Endothelial cell of umbilical vein (primary cell): ENCODE results near the gene ARMC3. TPM values are rescaled to one million over a fixed set of nuclear protein-coding genes. Genes with fewer than 3 reads are reported as not detected.

Experiments
- BruUV-seq: library from RNA; stranded (reverse); fragments of 400-500 nt; replicated peaks from 2 replicates; lab custom pipeline; 2021; lab: Mats Ljungman, UMichigan
- CTCF ChIA-PET: fragments of 300-600, 350-600 bp; sonication (Branson Sonifier 250); formaldehyde crosslinking; loops from one replicate; lab custom pipeline; 2021; ENCODE audit warnings: antibody characterized with exemption, inconsistent platforms; lab: Charles Lee
- POLR2A ChIA-PET: fragments of 300-600, 350-600 bp; sonication (Branson Sonifier 250); formaldehyde crosslinking; loops from one replicate; lab custom pipeline; 2021; ENCODE audit warnings: antibody characterized with exemption, inconsistent platforms; lab: Charles Lee
- DNase-seq: peaks from one replicate; pipeline ENCODE4 v3.0.0-alpha.2; 2011; ENCODE audit warnings: low read depth, low spot score
- FAIRE-seq: peaks from 2 replicates; lab custom pipeline; 2011; peaks lifted over from hg19 to GRCh38; lab: Jason Lieb, UNC
- H2AFZ ChIP-seq: 2 replicates; pipeline ENCODE4 v1.6.0; 2012; ENCODE audit warnings: low read depth, low read length, control low read depth, inconsistent platforms
- H3K27ac ChIP-seq: 2 replicates; pipeline ENCODE4 v1.5.1; 2011; ENCODE audit warnings: low read depth, mild to moderate bottlenecking, control low read depth, low read length, moderate library complexity; ENCODE audit not compliant: insufficient read depth
- H3K27me3 ChIP-seq, 2 experiments: 2 replicates each; pipeline versions ENCODE4 v1.6.0 to v1.6.1; 2011; ENCODE audit warnings: low read length in 2 of 2, mixed read lengths in 1 of 2; ENCODE audit not compliant: control insufficient read depth in 2 of 2, insufficient read depth in 2 of 2
- H3K36me3 ChIP-seq, 2 experiments: 2 replicates in 1 of 2; 3 replicates in 1 of 2; pipeline ENCODE4 v1.5.1; 2011; ENCODE audit warnings: low read length in 2 of 2, mild to moderate bottlenecking in 1 of 2, moderate library complexity in 1 of 2; ENCODE audit not compliant: control insufficient read depth in 2 of 2, insufficient read depth in 2 of 2; ENCODE audit errors: extremely low read depth in 1 of 2
- H3K4me1 ChIP-seq: 3 replicates; pipeline ENCODE4 v1.5.1; 2011; ENCODE audit warnings: mild to moderate bottlenecking, low read length; ENCODE audit not compliant: control insufficient read depth, insufficient read depth; ENCODE audit errors: extremely low read depth
- H3K4me2 ChIP-seq: 2 replicates; pipeline ENCODE4 v1.6.1; 2011; ENCODE audit warnings: low read length, control low read depth, mixed read lengths; ENCODE audit not compliant: insufficient read depth
- H3K4me3 ChIP-seq, 3 experiments: fragments of 200-600 bp in 1 of 3; sonication (generic), shearing (Covaris generic) in 1 of 3; replicated peaks in 1 of 3; 2 replicates each; pipeline ENCODE4 v1.5.1; 2011 to 2016; ENCODE audit warnings: control low read depth in 3 of 3, low read length in 3 of 3, mild to moderate bottlenecking in 2 of 3, inconsistent platforms in 1 of 3, low read depth in 1 of 3, moderate library complexity in 1 of 3; ENCODE audit not compliant: insufficient read depth in 1 of 3
- H3K79me2 ChIP-seq: 2 replicates; pipeline ENCODE4 v1.6.0; 2012; ENCODE audit warnings: low read length, inconsistent platforms; ENCODE audit not compliant: control insufficient read depth, insufficient read depth
- H3K9ac ChIP-seq: replicated peaks from 2 replicates; pipeline ENCODE3; 2011; ENCODE audit warnings: low read length, control low read depth; ENCODE audit not compliant: insufficient read depth; ENCODE audit errors: extremely low read depth
- H3K9me1 ChIP-seq: replicated peaks from 3 replicates; pipeline ENCODE4 v1.6.0; 2011; ENCODE audit warnings: mild to moderate bottlenecking, low read length; ENCODE audit not compliant: control insufficient read depth, insufficient read depth; ENCODE audit errors: extremely low read depth
- H3K9me3 ChIP-seq: replicated peaks from 2 replicates; pipeline ENCODE4 v1.5.1; 2012; ENCODE audit warnings: low read length, inconsistent platforms; ENCODE audit not compliant: control insufficient read depth, insufficient read depth
- H4K20me1 ChIP-seq: replicated peaks from 2 replicates; pipeline ENCODE3; 2011; ENCODE audit warnings: mild to moderate bottlenecking, low read length; ENCODE audit not compliant: control insufficient read depth, insufficient read depth; ENCODE audit errors: extremely low read depth
- EZH2 ChIP-seq: IDR thresholded peaks from 2 replicates; pipeline ENCODE4 v1.6.1; 2012; ENCODE audit warnings: borderline replicate concordance, low read depth, mild to moderate bottlenecking, moderate library complexity, low read length, inconsistent platforms; ENCODE audit not compliant: severe bottlenecking
- FOS ChIP-seq: IDR thresholded peaks from 2 replicates; pipeline ENCODE4 v1.6.1; 2011; ENCODE audit warnings: mild to moderate bottlenecking, low read length, moderate library complexity, borderline replicate concordance; ENCODE audit not compliant: insufficient read depth
- GATA2 ChIP-seq: IDR thresholded peaks from 2 replicates; pipeline ENCODE4 v1.7.0; 2011; ENCODE audit warnings: low read depth, mild to moderate bottlenecking, moderate library complexity, mixed read lengths, low read length; ENCODE audit not compliant: insufficient read length, insufficient read depth
- JUN ChIP-seq: IDR thresholded peaks from 2 replicates; pipeline ENCODE4 v1.6.1; 2011; ENCODE audit warnings: borderline replicate concordance, low read depth; ENCODE audit not compliant: insufficient read length, insufficient read depth
- MYC ChIP-seq: IDR thresholded peaks from one replicate; pipeline ENCODE4 v1.6.1; 2011; ENCODE audit warnings: mild to moderate bottlenecking, low read depth, low read length
- POLR2A ChIP-seq: IDR thresholded peaks from 2 replicates; pipeline ENCODE4 v1.6.1; 2012; ENCODE audit warnings: low read depth, mild to moderate bottlenecking, control low read depth, low read length
- POLR2AphosphoS5 ChIP-seq: IDR thresholded peaks from 2 replicates; pipeline ENCODE4 v1.6.1; 2012; ENCODE audit warnings: low read depth, mild to moderate bottlenecking, control low read depth, low read length, moderate library complexity; ENCODE audit not compliant: insufficient read depth
- dilution Hi-C: fragments of 300-500 bp; cut with MboI; formaldehyde crosslinking; loops from one replicate; pipeline ENCODE4 v1.15.0; 2019; ENCODE audit warnings: low sequenced_read_pairs; ENCODE audit not compliant: extremely low pct_ligation_motif_present
- intact Hi-C: fragments of 100-400 bp; cut with micrococcal nuclease; formaldehyde crosslinking; loops from one replicate; pipeline ENCODE4 v1.10.0; 2022
- polyA plus RNA-seq, 4 experiments: library from polyadenylated mRNA; depleted of rRNA in 3 of 4; stranded (reverse) in 3 of 4; unstranded in 1 of 4; fragments of >200 nt; gene quantifications; 2 replicates each; pipeline versions ENCODE4 v1.2.1 to v1.2.3, GENCODE V29; 2011 to 2012; ENCODE audit warnings: missing spikeins in 1 of 4
- total RNA-seq: library from RNA; stranded (reverse); gene quantifications from 2 replicates; pipeline ENCODE4 v1.2.3, GENCODE V29; 2021
- TF ChIP-seq, protein P1 (sequence below): IDR thresholded peaks from 2 replicates; pipeline ENCODE4 v1.6.1; 2011; ENCODE audit not compliant: insufficient read depth, insufficient read length
- TF ChIP-seq, protein P2 (sequence below), 2 donors: IDR thresholded peaks; 1 replicate in 1 of 2; 2 replicates in 1 of 2; pipeline ENCODE4 v1.5.1; 2011; ENCODE audit warnings: low read length in 2 of 2, mild to moderate bottlenecking in 2 of 2, moderate library complexity in 2 of 2, control low read depth in 1 of 2, inconsistent platforms in 1 of 2, low read depth in 1 of 2; ENCODE audit not compliant: insufficient read depth in 1 of 2; ENCODE audit errors: extremely low read depth in 1 of 2

ARMC3 gene
- total and polyA plus RNA-seq, 2 donors (not counting 3 experiments of a cell fraction or from before 2014, with no cell fraction given): not detected

DNA sequence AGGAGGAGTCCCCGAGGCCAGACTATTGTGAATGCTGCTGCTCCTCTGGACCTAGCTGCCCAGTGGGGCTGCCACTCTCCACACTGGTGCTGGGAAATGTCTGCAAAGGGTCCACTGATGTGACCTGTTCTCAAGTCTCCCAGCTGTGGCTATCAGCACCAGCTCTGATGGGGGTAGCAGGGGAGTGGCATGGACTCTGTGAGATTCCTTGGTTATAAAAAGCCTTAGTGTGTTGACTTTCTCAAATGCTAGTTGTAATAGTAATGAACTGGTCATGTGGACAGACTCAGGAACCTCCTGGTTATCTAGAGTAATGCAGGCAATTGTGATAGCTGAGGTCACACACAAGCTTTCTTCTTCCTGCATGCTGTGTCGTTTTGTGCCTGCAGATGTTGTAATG lies 34.1 kb upstream of the ARMC3 start:
- no peaks in the 10 kb centered on the region for H4K20me1 ChIP-seq
- CTCF ChIA-PET: no interaction called here
- TF ChIP-seq POLR2AphosphoS5 (no peak), MYC (no peak), FOS (no peak), GATA2 (no peak), POLR2A (no peak), EZH2 (no peak), JUN (no peak)
- TF ChIP-seq, protein P1, sequence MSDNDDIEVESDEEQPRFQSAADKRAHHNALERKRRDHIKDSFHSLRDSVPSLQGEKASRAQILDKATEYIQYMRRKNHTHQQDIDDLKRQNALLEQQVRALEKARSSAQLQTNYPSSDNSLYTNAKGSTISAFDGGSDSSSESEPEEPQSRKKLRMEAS: no peak
- TF ChIP-seq, protein P2, sequence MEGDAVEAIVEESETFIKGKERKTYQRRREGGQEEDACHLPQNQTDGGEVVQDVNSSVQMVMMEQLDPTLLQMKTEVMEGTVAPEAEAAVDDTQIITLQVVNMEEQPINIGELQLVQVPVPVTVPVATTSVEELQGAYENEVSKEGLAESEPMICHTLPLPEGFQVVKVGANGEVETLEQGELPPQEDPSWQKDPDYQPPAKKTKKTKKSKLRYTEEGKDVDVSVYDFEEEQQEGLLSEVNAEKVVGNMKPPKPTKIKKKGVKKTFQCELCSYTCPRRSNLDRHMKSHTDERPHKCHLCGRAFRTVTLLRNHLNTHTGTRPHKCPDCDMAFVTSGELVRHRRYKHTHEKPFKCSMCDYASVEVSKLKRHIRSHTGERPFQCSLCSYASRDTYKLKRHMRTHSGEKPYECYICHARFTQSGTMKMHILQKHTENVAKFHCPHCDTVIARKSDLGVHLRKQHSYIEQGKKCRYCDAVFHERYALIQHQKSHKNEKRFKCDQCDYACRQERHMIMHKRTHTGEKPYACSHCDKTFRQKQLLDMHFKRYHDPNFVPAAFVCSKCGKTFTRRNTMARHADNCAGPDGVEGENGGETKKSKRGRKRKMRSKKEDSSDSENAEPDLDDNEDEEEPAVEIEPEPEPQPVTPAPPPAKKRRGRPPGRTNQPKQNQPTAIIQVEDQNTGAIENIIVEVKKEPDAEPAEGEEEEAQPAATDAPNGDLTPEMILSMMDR (IDR thresholded peaks at IDR 0.05; ENCODE audit: extremely low read depth in 1 of 2, insufficient read depth in 1 of 2, low read depth in 1 of 2, low read length in 2 of 2): no peak
- intact Hi-C loops: no loop called here
- POLR2A ChIA-PET: no interaction called here
- H3K27ac ChIP-seq: no peak overlapping the region
- H3K9me1 ChIP-seq: no peaks in the 10 kb centered on the region
- no peak overlapping the region for H2AFZ ChIP-seq
- H3K79me2 ChIP-seq: no peaks in the 10 kb centered on the region
- H3K4me2 ChIP-seq: no peak overlapping the region
- BruUV-seq: no TSS peak
- H3K9ac ChIP-seq: no peak overlapping the region
- dilution Hi-C loops: no loop called here
- DNase-seq (no peak), FAIRE-seq (no peak)
- no peaks in the 10 kb centered on the region for H3K4me1 ChIP-seq
- no peaks in the 10 kb centered on the region for H3K27me3 ChIP-seq
- no peaks in the 10 kb centered on the region for H3K36me3 ChIP-seq
- no peaks in the 10 kb centered on the region for H3K9me3 ChIP-seq
- H3K4me3 ChIP-seq: no peak overlapping the region
